GM12864 (cell line): ENCODE data around the gene TMPRSS11A.

Experiments
- DNase-seq: peaks from one replicate; pipeline ENCODE4 v3.0.0-alpha.2; 2011; ENCODE audit warnings: low read depth
- H3K4me3 ChIP-seq: 2 replicates; pipeline ENCODE4 v1.5.1; 2011; ENCODE audit warnings: mild to moderate bottlenecking, low read depth, low read length, control low read depth
- CTCF ChIP-seq: IDR thresholded peaks from 2 replicates; pipeline ENCODE4 v1.5.1; 2011; ENCODE audit warnings: low read depth, mild to moderate bottlenecking, moderate library complexity, low read length, control low read depth, inconsistent platforms; ENCODE audit errors: missing control alignments

The TMPRSS11A gene

GRCh38 chr4:67933755-67934154, 29.5 kb downstream of the TMPRSS11A start:
- DNase-seq: no peak
- no peak for TF ChIP-seq CTCF
- no peak overlapping the region for H3K4me3 ChIP-seq

GRCh38 chr4:67933038-67933437, 30.3 kb downstream of the TMPRSS11A start:
- no peak overlapping the region for H3K4me3 ChIP-seq
- DNase-seq: no peak
- no peak for TF ChIP-seq CTCF

- DNase-seq: no peak
- TF ChIP-seq CTCF: no peak
- no peak overlapping the region for H3K4me3 ChIP-seq
Measured at GRCh38 chr4:67931256-67931655, 32.0 kb downstream of the TMPRSS11A start.

GRCh38 chr4:67929426-67929825, 33.9 kb downstream of the TMPRSS11A start:
- TF ChIP-seq CTCF: no peak
- no peak for DNase-seq
- no peak overlapping the region for H3K4me3 ChIP-seq

- no peak for TF ChIP-seq CTCF
- DNase-seq: no peak
Measured at GRCh38 chr4:67928546-67928945, 34.7 kb downstream of the TMPRSS11A start.

GRCh38 chr4:67927251-67927650, 36.0 kb downstream of the TMPRSS11A start:
- H3K4me3 ChIP-seq: no peak overlapping the region
- DNase-seq: no peak
- TF ChIP-seq CTCF: no peak

More at GRCh38 chr4:67928546-67928945, 34.7 kb downstream of the TMPRSS11A start:
- H3K4me3 ChIP-seq: no peak overlapping the region

GRCh38 chr4:67926485-67926884, 36.8 kb downstream of the TMPRSS11A start:
- DNase-seq: no peak
- no peak for TF ChIP-seq CTCF
- H3K4me3 ChIP-seq: no peak overlapping the region
